ENCODE measurements around the gene FAM76B.

- TF ChIP-seq CTCF (IDR thresholded peaks at IDR 0.05), result no peak
- no peak for TF ChIP-seq POLR2A (IDR thresholded peaks at IDR 0.05)
These were observed 3.5 kb upstream of the FAM76B start for GRCh38 chr11:95793116-95793515.

All from Peyer's patch (tissue), 4 donors.